SK-N-DZ (cell line): Measurements from ENCODE around the gene ALPK3.
A peak's percentile ranks its signal among the peaks of the same experiment; 100 is the strongest.

Experiments
- DNase-seq: peaks from one replicate; pipeline ENCODE4 v3.0.0-alpha.2; 2015; ENCODE audit warnings: low spot score

The ALPK3 gene

DNA sequence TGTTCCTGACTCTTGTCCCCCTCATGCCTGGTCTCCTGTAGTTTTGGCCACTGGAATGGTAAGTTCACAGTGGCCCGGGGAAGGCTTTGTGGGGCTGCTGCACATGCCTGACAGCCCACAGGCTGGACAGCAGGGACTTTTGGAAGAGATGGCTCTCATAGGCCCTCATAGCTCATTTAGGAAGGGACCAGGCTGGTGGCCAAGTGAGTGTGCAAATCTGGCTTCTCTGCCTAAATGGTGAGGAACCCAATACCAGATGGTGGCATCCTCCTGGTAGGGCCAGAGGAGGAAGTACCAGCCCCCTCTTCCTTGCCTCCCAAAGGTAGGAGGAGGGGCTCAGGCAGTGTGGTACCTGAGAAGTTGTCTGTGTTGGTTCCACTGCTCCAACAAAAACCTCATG lies 25.6 kb downstream of the ALPK3 start:
- DNase-seq: no peak

DNA sequence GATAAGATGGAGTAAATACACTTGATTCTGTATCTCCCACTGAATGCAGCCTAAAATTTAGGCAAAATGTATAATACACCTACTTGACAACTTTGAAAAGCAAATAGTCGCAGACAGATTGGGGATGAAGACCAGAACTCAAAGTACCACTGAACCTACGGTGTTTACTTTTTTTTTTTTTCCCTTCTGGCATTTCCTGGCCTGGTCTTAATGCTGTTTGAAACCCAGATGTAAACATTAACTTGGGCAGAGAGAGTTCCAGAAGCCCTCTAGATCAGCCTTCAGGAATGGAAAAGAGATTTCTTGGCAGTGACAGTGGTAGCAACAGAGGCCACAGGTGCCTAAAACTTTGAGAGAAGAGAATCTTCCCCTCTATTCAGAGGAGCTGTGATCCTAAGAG lies 27.8 kb downstream of the ALPK3 start:
- no peak for DNase-seq

DNA sequence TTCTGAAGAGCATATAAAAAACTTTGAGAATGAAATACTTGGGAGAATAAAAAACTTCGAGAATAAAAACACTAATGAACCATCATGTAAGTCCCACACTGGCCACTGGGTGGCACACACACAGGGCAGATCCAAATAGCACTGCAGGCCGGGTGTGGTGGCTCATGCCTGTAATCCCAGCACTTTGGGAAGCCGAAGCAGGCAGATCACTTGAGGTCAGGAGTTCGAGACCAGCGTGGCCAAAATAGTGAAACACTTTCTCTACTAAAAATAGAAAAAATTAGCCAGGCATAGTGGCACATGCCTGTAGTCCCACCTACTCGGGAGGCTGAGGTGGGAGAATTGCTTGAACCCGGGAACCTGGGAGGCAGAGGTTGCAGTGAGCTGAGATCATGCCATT lies 28.5 kb downstream of the ALPK3 start:
- peak; percentile 51 for DNase-seq

DNA sequence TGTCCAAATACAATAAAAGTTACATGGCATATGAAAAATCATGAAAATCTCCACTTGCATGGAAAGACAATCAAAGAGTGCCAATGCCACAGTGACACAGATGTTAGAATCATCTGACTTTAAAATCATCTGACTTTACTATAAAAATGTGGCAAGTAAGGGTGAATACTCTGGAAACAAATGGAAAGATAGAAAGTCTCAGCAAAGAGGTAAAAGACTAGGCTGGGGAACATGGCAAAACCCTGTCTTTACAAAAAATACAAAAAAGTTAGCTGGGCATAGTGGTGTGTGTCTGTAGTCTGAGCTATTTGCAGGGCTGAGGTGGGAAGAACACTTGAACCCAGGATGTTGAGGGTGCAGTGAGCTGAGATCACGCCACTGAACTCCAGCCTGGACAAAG lies 29.1 kb downstream of the ALPK3 start:
- no peak for DNase-seq

DNA sequence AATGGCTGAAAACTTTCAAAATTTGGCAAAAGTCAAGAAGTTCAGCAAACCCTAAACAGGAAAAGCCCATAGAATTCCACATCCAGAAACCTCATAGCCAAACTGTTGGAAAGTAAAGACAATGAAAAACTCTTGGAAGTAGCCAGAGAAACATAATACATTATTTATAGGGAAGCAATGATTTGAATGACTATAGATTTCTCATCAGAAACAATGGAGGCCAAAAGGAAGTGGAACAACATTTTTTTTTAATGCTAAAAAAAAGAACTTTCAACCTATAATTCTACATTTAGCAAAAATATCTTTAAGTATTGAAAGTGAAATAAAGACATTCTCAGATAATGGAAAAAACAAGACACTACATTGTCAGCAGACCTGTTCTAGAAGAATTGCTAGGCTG lies 30.2 kb downstream of the ALPK3 start:
- no peak for DNase-seq

DNA sequence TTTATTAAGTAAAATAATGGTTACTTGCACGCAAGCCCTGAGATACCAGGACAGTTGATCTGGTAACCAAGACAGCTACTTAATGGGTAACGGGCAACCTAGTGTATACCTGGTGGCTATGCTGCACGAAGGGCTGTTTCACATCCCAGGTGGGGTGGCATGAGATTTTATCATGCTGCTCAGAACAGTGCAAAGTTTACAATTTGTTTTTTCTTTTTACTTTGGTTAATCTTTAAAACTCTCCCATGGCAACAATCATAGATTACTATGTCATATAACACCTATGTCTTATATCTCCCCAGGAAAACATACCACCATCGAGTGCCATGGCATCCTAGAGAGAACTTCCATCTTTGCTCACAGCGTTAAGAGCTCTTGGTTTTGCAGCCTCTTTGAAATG lies 35.1 kb downstream of the ALPK3 start:
- DNase-seq: no peak

DNA sequence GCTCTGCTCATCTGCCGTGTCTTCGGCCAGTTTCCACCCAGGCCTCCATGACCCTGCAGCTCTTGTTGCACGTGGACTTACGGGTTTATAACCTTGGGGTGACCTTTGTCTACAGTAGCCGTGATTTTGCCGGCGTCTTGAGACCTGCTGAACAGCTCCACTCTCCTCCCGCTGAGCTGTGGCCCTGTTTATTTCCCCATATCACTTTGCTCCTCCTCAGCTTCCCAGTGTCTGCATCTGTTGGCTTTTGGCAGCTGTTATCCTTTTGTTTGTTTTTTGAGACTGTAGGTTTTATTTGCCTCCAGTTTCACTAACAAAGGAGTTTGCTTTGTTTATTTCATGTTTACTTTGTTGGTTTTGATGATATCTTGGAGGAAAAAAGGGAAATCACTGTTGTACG lies 38.0 kb downstream of the ALPK3 start:
- DNase-seq: no peak

DNA sequence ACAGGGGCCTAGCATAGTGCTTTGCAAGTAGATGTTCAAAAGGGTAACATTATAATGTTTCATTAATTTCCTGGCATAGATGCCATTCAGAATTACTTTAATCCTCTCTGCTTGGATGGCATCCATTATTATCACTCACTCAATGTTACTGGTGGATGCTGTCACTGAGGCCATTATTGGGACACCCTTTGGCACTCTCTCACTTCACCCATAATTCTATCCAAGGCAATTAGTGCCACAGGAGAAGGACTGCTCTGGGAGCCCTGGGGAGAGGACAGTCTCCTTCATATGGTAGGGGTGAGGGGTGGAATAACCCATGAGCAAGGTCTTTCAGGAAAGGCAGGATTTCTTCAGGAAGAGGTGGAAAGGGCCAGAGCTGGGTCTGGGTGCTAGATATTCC lies 38.6 kb downstream of the ALPK3 start:
- DNase-seq: no peak

DNA sequence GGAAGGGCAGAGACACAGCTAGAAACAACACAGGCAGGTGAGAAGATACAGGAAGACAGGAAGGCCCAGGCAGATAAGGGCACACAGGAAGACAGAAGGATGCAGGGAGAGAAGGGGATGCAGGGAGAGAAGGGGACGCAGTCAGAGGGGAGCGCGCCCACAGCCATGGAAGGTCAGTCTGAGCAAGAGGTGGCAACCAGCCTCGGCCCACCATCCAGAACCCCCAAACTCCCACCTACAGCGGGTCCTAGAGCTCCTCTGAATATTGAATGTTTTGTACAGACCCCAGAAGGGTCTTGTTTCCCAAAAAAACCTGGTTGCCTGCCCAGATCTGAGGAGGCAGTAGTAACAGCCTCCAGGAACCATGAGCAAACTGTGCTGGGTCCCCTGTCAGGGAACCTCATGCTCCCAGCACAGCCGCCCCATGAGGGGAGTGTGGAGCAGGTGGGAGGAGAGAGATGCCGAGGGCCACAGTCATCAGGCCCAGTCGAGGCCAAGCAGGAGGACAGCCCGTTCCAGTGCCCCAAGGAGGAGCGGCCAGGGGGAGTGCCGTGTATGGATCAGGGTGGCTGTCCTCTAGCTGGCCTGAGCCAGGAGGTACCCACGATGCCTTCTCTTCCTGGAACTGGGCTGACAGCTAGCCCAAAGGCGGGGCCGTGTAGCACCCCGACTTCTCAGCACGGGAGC lies 39.7 kb downstream of the ALPK3 start:
- DNase-seq: no peak

DNA sequence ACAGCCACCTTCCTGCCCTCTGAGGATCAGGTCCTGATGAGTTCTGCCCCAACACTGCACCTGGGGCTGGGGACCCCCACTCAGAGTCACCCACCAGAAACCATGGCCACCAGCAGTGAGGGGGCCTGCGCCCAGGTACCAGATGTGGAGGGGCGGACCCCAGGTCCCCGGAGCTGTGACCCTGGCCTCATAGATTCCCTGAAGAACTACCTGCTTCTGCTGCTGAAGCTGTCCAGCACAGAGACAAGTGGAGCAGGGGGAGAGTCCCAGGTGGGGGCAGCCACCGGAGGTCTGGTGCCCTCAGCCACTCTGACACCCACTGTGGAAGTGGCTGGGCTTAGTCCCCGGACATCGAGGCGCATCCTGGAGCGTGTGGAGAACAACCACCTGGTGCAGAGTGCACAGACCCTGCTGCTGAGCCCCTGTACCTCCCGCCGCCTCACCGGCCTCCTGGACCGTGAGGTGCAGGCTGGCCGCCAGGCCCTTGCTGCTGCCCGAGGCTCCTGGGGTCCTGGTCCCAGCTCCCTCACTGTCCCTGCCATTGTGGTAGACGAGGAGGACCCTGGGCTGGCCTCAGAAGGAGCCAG lies 40.4 kb downstream of the ALPK3 start:
- DNase-seq: no peak

DNA sequence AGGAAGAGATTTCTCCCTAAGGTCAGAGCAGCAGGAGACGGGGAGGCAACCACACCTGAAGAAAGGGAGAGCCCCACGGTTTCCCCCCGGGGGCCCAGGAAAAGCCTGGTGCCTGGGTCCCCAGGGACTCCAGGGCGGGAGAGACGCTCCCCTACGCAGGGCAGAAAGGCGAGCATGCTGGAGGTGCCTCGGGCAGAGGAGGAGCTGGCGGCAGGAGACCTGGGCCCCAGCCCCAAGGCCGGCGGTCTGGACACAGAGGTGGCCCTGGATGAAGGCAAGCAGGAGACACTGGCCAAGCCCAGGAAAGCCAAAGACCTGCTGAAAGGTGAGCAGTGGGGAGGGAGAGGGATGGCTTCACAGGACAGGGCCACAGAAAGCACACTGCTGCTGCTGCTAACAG lies 41.1 kb downstream of the ALPK3 start:
- DNase-seq: no peak

DNA sequence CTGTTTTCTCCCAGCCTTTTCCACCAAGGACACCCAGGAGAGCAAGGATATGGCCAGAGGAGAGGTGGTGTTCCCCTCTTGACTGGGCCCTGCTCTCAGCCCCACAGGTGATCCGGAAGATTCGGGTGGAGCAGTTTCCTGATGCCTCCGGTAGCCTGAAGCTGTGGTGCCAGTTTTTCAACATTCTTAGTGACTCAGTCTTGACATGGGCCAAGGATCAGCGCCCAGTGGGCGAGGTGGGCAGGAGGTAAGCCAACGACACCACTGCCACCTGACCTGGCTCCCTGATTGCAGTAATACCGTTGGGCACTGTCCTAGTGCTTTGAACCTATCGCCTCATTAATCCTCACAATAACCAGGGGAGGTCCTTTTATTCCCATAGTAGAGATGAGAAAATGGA lies 42.0 kb downstream of the ALPK3 start:
- DNase-seq: no peak

DNA sequence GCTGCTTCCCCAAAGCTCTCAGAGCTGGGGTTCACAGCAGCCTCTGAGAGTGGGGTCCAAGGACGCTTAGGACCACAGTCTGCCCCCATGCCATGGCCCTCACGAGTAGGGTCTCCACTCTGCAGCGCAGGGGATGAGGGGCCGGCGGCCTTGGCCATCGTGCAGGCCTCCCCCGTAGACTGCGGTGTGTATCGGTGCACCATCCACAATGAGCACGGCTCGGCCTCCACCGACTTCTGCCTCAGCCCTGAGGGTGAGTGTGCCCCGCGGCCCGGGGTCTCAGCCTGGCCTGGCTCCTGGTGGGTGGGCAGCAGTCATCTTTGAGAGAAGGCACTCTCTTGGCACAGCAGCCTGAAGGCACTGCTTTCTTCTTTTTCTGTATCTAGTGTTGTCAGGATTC lies 42.5 kb downstream of the ALPK3 start:
- no peak for DNase-seq

DNA sequence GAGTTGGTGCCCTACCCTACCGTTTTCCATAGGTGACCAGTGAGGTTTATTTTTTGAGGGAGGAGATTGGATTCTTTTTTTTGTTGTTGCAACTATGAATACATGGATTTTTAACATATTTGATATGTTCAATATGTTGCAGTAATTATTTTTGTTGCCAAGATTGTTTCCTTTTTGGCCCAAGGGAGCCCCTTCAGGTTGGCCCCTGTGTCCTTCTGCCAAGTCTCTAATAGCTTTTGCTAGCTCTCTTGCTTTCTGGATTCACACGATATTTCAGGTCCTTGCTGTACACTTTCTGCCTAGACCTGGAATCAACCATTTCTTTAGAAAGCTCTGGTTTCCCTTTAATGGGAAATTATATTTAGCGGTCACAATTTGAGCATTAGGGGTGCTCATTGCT lies 44.6 kb downstream of the ALPK3 start:
- DNase-seq: no peak

DNA sequence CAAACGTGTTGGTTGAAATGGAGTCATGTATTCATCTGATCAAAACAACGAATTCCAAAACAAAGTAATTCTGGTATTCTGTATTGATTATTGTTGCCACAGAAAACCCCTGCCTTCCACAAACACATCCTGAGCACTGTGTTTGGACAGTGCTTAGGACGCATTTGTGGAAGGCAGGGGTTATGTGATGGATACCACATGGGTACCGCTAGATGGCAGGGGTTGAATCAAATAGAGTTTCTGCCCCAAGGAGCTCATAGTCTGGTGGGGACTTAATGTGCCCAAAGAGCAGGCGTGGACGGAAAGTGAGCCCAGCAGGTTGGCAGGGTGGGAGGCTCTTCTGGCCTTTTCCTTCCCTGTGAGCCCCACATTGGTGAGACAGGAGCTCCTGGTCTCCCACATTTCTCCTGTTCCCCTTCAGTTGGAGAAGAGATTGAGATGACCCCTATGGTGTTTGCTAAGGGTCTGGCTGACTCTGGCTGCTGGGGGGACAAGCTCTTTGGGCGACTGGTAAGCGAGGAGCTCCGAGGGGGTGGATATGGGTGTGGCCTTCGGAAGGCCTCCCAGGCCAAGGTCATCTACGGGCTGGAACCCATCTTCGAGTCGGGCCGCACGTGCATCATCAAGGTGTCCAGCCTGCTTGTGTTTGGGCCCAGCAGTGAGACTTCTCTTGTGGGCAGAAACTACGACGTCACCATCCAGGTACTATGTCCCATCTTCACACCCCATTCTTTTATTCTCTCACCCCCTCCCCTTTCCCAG lies 45.2 kb downstream of the ALPK3 start:
- DNase-seq: no peak

DNA sequence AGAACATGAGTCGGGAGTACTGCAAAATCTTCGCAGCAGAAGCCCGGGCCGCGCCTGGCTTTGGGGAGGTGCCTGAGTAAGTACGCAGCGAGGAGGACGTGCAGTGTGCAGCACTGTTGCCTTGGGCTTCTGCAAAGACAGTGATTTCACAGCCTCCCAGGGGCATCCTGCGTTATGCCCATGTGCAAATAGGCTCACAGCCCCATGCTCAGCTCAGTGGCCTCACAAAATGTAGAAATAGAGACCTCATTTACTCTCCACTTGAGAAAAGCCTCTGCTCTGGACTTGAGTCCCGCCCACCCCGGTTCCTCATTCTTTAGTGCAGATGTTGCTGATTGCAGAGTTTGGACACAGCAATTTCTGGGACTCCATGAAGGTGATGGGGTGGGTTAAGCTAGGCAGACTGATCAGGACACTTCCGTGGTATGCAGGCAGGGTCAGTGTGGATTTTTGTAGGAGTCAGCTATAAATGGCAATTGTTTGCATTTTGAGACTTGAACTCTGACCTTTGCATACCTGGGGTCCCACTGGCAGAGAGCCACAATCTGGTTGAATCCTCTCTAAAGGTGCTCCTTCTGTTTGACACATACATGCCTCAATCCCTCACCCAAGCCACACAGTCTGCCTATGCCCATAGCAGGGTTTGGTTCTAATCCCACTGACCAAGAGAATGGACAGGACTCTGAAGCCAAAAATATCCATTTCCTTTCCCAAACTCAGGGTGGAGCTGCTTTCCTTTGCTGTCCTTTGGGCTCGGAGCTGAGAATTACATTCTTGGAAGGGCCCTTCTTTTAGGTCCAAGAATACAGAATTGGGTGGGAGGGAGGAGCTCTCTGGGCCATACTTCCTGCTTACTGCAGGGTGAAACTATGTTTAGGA lies 46.6 kb downstream of the ALPK3 start:
- DNase-seq: no peak

DNA sequence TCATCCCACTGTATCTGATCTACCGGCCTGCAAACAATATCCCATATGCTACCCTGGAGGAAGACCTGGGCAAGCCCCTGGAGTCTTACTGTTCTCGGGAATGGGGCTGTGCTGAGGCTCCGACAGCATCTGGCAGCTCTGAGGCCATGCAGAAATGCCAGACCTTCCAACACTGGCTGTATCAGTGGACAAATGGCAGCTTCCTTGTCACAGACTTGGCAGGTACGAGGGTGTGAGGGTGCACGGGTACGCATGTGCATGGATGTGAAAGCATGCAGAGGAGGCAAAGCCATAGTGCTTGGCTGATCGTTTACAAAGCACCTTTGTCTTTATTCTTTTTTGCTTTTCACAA lies 47.3 kb downstream of the ALPK3 start:
- DNase-seq: no peak

DNA sequence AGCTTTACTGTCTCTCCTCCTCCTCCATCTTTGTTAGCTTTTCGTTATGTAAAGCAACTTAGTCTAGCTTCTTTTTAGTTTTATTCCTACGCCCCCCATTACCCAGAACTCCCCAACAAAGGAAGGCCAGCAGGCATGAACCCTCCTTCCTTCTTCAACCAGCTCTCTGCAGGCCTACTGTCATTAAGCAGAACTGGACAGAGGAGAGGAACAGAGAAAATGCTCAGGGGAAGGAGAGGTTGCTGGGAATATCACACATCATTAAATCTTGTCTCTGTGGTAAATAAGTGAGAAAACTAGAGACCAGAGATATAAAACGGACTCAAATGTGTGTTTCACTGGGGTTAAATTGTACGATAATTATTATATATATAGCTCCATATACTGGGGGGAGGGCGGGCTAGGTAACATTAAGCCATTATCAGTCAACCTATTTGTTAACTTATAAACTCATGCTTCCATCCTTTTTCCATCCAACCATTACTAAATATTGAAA lies 48.0 kb downstream of the ALPK3 start:
- no peak for DNase-seq

DNA sequence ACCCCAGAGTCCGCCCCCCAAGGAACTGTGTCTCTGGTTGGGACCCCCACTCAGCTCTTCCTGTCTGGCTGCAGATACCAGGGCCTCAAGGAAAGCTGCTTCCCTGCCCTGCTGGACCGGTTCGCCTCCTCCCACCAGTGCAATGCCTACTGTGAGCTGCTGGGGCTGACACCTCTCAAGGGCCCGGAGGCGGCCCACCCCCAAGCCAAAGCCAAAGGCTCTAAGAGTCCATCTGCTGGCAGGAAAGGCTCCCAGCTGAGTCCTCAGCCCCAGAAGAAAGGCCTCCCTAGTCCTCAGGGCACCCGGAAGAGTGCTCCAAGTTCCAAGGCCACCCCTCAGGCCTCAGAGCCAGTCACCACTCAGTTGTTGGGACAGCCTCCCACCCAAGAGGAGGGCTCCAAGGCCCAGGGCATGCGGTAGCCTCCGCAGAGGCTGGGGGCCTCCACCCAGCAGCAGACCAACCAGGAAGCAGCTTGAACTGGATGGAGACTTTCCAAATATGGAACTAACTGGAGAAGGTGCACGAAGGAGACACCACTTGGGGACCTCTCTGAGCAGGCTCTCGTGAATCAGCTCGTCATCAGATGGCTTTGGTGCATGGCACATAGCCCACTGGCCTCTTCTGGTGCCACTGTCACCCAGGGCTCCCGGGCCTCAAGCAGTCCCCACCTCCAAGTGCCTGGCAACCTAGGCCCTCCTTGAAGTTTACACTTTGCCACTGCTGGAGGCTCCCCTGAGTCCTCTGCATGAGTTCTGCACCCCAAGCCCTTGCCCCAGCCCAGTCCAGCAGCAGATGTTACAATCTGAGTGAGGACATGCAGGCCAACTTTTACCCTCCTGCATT lies 51.1 kb downstream of the ALPK3 start:
- DNase-seq: no peak

DNA sequence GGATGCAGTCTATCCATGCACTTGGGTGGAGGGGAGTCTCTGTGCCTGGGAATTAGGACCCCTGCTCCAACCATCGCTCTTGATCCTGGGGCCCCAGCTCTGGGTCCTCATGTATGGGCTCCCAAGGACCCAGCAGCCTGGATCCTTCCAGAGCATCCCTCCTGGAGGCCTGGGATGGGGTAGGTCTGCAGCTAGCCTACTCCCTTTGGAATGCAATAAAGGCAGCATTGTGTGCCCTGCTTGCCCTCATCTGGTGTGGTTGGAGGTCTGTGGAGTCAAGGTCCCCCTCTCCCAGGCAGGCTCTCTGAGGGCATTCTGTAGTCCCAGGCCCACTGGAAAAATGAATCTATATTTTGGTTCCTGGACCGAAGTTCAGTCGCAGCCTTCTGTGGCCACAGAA lies 52.4 kb downstream of the ALPK3 start:
- no peak for DNase-seq

DNA sequence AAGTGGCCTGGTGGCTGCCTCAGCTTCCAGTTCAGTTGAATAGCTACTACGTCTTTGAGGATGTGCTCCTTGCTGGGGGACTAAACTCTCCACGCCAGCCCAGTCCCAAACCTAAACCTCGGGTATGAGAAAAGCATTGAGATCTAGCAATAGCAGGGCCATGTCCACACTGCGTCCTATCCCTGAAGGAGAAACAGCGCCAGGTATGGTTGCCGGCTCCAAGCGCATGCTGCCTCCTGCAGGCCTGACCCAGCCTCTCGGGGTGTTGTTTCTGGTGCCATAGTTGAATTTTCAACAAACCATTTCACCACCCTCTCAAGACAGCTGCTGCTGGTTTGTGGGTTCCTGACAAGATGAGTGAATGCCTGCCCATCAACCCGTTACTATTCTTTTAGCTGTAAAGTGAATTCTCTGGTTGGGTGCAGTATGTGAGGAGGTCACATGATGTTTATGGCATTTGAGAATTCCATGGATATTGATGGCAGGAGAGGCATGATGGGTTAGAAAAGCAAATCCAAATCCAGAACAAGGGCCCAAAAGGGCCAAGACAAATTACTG lies 54.4 kb downstream of the ALPK3 start:
- DNase-seq: no peak
